Measurements from ENCODE around the gene CELF3. TPM values are rescaled to one million over a fixed set of nuclear protein-coding genes. Genes with fewer than 3 reads are reported as not detected.

Gene CELF3
- total RNA-seq, 1 experiment from 2014 or later = not detected

DNA sequence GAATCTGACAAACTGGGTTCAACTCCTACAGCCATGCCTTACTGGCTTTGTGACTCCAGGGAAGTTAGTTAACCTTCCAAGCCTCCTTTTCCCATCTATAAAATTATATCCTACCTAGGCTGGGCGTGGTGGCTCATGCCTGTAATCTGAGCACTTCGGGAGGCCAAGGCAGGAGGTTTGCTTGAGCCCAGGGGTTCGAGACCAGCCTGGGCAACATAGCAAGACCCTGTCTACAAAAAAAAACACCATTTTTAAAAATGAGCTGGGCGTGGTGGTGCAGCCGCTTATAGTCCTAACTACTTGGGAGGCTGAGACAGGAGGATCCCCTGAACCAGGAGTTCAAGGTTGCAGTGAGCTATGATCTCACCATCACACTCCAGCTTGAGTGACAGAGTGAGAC lies 15.1 kb downstream of the CELF3 start:
- Histone ChIP-seq H3K27ac (ENCODE audit: low read length) (no peak overlapping the region), H3K4me3 (ENCODE audit: low read depth in 2 of 2, low read length in 2 of 2) (no peak overlapping the region), H3K9me3 (ENCODE audit: control insufficient read depth, insufficient read depth, low read depth, low read length) (no peaks in the 10 kb centered on the region), H3K4me1 (ENCODE audit: control insufficient read depth, insufficient read depth, low read length) (no peaks in the 10 kb centered on the region), H3K36me3 (ENCODE audit: control insufficient read depth, insufficient read depth, low read length) (0 out of 2 replicates have a peak, but pooled peaks cover 2% of the 10 kb centered on the region), H3K27me3 (ENCODE audit: control insufficient read depth, insufficient read depth, low read length) (no peaks in the 10 kb centered on the region)
- DNase-seq (ENCODE audit: low read depth, low spot score) (no peak), ATAC-seq (no peak)
- TF ChIP-seq SIN3A (IDR thresholded peaks at IDR 0.05; ENCODE audit: borderline replicate concordance, insufficient read depth, low read depth, low read length) = no peak
- no peak for TF ChIP-seq POLR2AphosphoS5 (IDR thresholded peaks at IDR 0.05; ENCODE audit: low read depth, low read length)
- TF ChIP-seq, protein P1, sequence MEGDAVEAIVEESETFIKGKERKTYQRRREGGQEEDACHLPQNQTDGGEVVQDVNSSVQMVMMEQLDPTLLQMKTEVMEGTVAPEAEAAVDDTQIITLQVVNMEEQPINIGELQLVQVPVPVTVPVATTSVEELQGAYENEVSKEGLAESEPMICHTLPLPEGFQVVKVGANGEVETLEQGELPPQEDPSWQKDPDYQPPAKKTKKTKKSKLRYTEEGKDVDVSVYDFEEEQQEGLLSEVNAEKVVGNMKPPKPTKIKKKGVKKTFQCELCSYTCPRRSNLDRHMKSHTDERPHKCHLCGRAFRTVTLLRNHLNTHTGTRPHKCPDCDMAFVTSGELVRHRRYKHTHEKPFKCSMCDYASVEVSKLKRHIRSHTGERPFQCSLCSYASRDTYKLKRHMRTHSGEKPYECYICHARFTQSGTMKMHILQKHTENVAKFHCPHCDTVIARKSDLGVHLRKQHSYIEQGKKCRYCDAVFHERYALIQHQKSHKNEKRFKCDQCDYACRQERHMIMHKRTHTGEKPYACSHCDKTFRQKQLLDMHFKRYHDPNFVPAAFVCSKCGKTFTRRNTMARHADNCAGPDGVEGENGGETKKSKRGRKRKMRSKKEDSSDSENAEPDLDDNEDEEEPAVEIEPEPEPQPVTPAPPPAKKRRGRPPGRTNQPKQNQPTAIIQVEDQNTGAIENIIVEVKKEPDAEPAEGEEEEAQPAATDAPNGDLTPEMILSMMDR (IDR thresholded peaks at IDR 0.05) = no peak
- no peak for TF ChIP-seq TCF7L2 (IDR thresholded peaks at IDR 0.05; ENCODE audit: low read depth, low read length)
- TF ChIP-seq, protein P2, sequence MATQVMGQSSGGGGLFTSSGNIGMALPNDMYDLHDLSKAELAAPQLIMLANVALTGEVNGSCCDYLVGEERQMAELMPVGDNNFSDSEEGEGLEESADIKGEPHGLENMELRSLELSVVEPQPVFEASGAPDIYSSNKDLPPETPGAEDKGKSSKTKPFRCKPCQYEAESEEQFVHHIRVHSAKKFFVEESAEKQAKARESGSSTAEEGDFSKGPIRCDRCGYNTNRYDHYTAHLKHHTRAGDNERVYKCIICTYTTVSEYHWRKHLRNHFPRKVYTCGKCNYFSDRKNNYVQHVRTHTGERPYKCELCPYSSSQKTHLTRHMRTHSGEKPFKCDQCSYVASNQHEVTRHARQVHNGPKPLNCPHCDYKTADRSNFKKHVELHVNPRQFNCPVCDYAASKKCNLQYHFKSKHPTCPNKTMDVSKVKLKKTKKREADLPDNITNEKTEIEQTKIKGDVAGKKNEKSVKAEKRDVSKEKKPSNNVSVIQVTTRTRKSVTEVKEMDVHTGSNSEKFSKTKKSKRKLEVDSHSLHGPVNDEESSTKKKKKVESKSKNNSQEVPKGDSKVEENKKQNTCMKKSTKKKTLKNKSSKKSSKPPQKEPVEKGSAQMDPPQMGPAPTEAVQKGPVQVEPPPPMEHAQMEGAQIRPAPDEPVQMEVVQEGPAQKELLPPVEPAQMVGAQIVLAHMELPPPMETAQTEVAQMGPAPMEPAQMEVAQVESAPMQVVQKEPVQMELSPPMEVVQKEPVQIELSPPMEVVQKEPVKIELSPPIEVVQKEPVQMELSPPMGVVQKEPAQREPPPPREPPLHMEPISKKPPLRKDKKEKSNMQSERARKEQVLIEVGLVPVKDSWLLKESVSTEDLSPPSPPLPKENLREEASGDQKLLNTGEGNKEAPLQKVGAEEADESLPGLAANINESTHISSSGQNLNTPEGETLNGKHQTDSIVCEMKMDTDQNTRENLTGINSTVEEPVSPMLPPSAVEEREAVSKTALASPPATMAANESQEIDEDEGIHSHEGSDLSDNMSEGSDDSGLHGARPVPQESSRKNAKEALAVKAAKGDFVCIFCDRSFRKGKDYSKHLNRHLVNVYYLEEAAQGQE (IDR thresholded peaks at IDR 0.05; ENCODE audit: insufficient read depth in 1 of 2, low read depth in 2 of 2, low read length in 1 of 2) = no peak
- ChIA-PET CTCF (interaction anchor here (0.6 kb wide), 1 partner anchor 79 kb away, joined by 5 read pairs; no protein-coding TSS in a partner anchor), POLR2A (interaction anchor here (0.6 kb wide), 1 partner anchor 363 kb away, joined by 4 read pairs; no protein-coding TSS in a partner anchor)
- in situ Hi-C loops (cut with HindIII; ENCODE audit: low pct_unique_long_range_greater_than_20kb, low sequenced_read_pairs) (no loop called here), intact Hi-C loops (cut with micrococcal nuclease; ENCODE audit: unreplicated experiment) (no loop called here)
- BruUV-seq (replicated peaks) = no TSS peak

DNA sequence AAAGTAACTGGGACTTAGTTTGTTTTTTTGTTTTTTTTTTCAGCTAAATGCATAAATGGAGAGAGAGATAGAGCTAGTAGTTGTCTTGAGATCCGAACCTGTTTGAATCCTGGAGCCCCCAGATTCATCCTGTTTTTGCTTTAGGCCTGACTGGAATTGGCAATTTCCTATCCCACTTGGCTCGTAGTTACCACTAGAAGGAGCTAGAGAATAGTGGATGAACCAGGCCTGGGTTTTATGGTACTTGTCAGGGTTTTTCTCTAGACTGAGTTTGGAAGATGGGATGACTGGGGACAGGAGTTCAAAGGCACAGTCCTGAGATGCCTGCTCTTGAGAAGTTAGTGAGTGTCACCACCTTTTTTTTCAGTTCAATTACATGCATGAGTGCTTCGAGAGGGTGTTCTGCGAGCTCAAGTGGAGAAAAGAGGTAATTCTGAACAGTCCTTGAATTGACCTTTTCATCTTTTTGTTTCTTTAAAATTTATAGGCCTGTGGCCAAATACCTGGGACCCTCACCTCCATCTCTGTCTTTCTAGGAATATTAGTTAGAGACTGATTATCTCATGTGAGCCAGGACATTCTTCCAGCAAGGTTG lies 23.4 kb downstream of the CELF3 start:
- in situ Hi-C loops (cut with HindIII; ENCODE audit: low pct_unique_long_range_greater_than_20kb, low sequenced_read_pairs) (no loop called here), intact Hi-C loops (cut with micrococcal nuclease; ENCODE audit: unreplicated experiment) (loop anchor here (1.0 to 10.0 kb wide), 2 partner anchors 42 to 142 kb away; partner anchors contain the start of genes C2CD4D and RORC)
- H3K27ac ChIP-seq (ENCODE audit: low read length) = no peak overlapping the region
- H3K4me3 ChIP-seq (ENCODE audit: low read depth in 2 of 2, low read length in 2 of 2) = no peak overlapping the region
- TF ChIP-seq, protein P1 (IDR thresholded peaks at IDR 0.05) = peak; percentile 84
- TF ChIP-seq, protein P2 (IDR thresholded peaks at IDR 0.05; ENCODE audit: insufficient read depth in 1 of 2, low read depth in 2 of 2, low read length in 1 of 2) = no peak
- TF ChIP-seq TCF7L2 (IDR thresholded peaks at IDR 0.05; ENCODE audit: low read depth, low read length) = no peak
- no peaks in the 10 kb centered on the region for H3K27me3 ChIP-seq (ENCODE audit: control insufficient read depth, insufficient read depth, low read length)
- ChIA-PET CTCF (interaction anchor here (0.7 to 1.3 kb wide), 3 partner anchors 35 to 405 kb away, joined by 3 to 4 read pairs (median 3); no protein-coding TSS in a partner anchor), POLR2A (no interaction called here)
- H3K9me3 ChIP-seq (ENCODE audit: control insufficient read depth, insufficient read depth, low read depth, low read length) = no peaks in the 10 kb centered on the region
- ATAC-seq (0 out of 2 replicates have a peak, but pooled peaks have one; percentile 65), DNase-seq (ENCODE audit: low read depth, low spot score) (peak; percentile 18)
- H3K4me1 ChIP-seq (ENCODE audit: control insufficient read depth, insufficient read depth, low read length) = no peaks in the 10 kb centered on the region
- BruUV-seq (replicated peaks) = no TSS peak
- peaks cover 11% of the 10 kb centered on the region; the same call in 1 of the 2 replicates for H3K36me3 ChIP-seq (ENCODE audit: control insufficient read depth, insufficient read depth, low read length)

Data from Panc1 (cell line).